Subcutaneous abdominal adipose tissue (tissue), 5 donors: ENCODE results near the gene PLEKHO2.

Experiments
- H3K27ac ChIP-seq: one replicate; pipeline ENCODE4 v1.7.0; 2013; ENCODE audit warnings: low read depth, mild to moderate bottlenecking, inconsistent platforms, low read length, moderate library complexity
- H3K27me3 ChIP-seq, 5 donors: one replicate each; pipeline ENCODE4 v1.7.0; 2013; ENCODE audit warnings: low read length in 5 of 5, inconsistent platforms in 1 of 5; ENCODE audit not compliant: control insufficient read depth in 5 of 5, insufficient read depth in 4 of 5
- H3K36me3 ChIP-seq, 5 donors: one replicate each; pipeline ENCODE4 v1.7.0; 2013; ENCODE audit warnings: low read length in 5 of 5; ENCODE audit not compliant: control insufficient read depth in 5 of 5, insufficient read depth in 5 of 5
- H3K4me1 ChIP-seq, 5 donors: one replicate each; pipeline ENCODE4 v1.7.0; 2013; ENCODE audit warnings: low read length in 5 of 5, mild to moderate bottlenecking in 3 of 5, moderate library complexity in 1 of 5; ENCODE audit not compliant: control insufficient read depth in 5 of 5, insufficient read depth in 5 of 5
- H3K4me3 ChIP-seq, 5 donors: one replicate each; pipeline ENCODE4 v1.7.0; 2013; ENCODE audit warnings: low read length in 5 of 5, low read depth in 1 of 5
- H3K9ac ChIP-seq, 5 donors: one replicate each; pipeline ENCODE4 v1.7.0; 2013; ENCODE audit warnings: low read length in 5 of 5, mild to moderate bottlenecking in 4 of 5, moderate library complexity in 3 of 5
- H3K9me3 ChIP-seq, 5 donors: one replicate each; pipeline ENCODE4 v1.7.0; 2013; ENCODE audit warnings: low read length in 5 of 5; ENCODE audit not compliant: control insufficient read depth in 5 of 5
- donor health status: healthy.
- donor health status: healthy.
- donor health status: healthy.
- donor health status: healthy.
- donor health status: healthy.

PLEKHO2 gene

GRCh38 chr15:64896371-64897069 is 54.8 kb downstream of the PLEKHO2 start:
- H3K36me3 ChIP-seq = no peaks in the 10 kb centered on the region
- no peaks in the 10 kb centered on the region for H3K27me3 ChIP-seq
- H3K27ac ChIP-seq = peak overlapping the region; percentile 93
- H3K9me3 ChIP-seq = peaks cover 4 to 9% (median 7%) of the 10 kb centered on the region in 5 donors
- H3K4me3 ChIP-seq = peak overlapping the region in 2 of 5 donors; percentile 31 to 44
- peak overlapping the region; percentile 31 to 94 (median 58) for H3K9ac ChIP-seq
- peaks cover 25 to 78% (median 71%) of the 10 kb centered on the region in 5 donors for H3K4me1 ChIP-seq

GRCh38 chr15:64897345-64897985 is 55.8 kb downstream of the PLEKHO2 start:
- H3K27ac ChIP-seq = peak overlapping the region; percentile 93
- peaks cover 25 to 69% (median 66%) of the 10 kb centered on the region in 5 donors for H3K4me1 ChIP-seq
- H3K9ac ChIP-seq = peak overlapping the region; percentile 4 to 71 (median 39)

GRCh38 chr15:64898406-64898805 is 56.7 kb downstream of the PLEKHO2 start:
- H3K9ac ChIP-seq = peak overlapping the region; percentile 4 to 84 (median 65)
- H3K4me1 ChIP-seq = peaks cover 25 to 60% (median 59%) of the 10 kb centered on the region in 5 donors
- H3K9me3 ChIP-seq = peaks cover 4 to 11% (median 7%) of the 10 kb centered on the region in 5 donors
- H3K36me3 ChIP-seq = no peaks in the 10 kb centered on the region
- H3K27me3 ChIP-seq = no peaks in the 10 kb centered on the region
- H3K27ac ChIP-seq = peak overlapping the region; percentile 93
- no peak overlapping the region for H3K4me3 ChIP-seq

More at GRCh38 chr15:64897345-64897985, 55.8 kb downstream of the PLEKHO2 start:
- Histone ChIP-seq H3K36me3 (no peaks in the 10 kb centered on the region), H3K4me3 (peak overlapping the region in 1 of 5 donors; percentile 48), H3K27me3 (no peaks in the 10 kb centered on the region), H3K9me3 (peaks cover 4 to 11% (median 7%) of the 10 kb centered on the region in 5 donors)

- H3K9me3 ChIP-seq = peaks cover 4 to 11% (median 7%) of the 10 kb centered on the region in 5 donors
- no peak overlapping the region for H3K4me3 ChIP-seq
- no peaks in the 10 kb centered on the region for H3K27me3 ChIP-seq
- H3K4me1 ChIP-seq = peaks cover 18 to 42% (median 40%) of the 10 kb centered on the region in 5 donors
- no peak overlapping the region for H3K27ac ChIP-seq
- no peaks in the 10 kb centered on the region for H3K36me3 ChIP-seq
- no peak overlapping the region for H3K9ac ChIP-seq
Measured at GRCh38 chr15:64901141-64901540, 59.4 kb downstream of the PLEKHO2 start.

- Histone ChIP-seq H3K27ac (no peak overlapping the region), H3K27me3 (no peaks in the 10 kb centered on the region), H3K4me1 (peaks cover 18 to 34% (median 33%) of the 10 kb centered on the region in 5 donors), H3K4me3 (no peak overlapping the region), H3K9me3 (peaks cover 4 to 11% (median 7%) of the 10 kb centered on the region in 5 donors), H3K9ac (no peak overlapping the region), H3K36me3 (no peaks in the 10 kb centered on the region)
Measured at GRCh38 chr15:64901914-64902313, 60.2 kb downstream of the PLEKHO2 start.

GRCh38 chr15:64902863-64903262 is 61.1 kb downstream of the PLEKHO2 start:
- no peaks in the 10 kb centered on the region for H3K36me3 ChIP-seq
- H3K27ac ChIP-seq = no peak overlapping the region

GRCh38 chr15:64903326-64903950 is 61.7 kb downstream of the PLEKHO2 start:
- H3K36me3 ChIP-seq = no peaks in the 10 kb centered on the region
- H3K4me3 ChIP-seq = no peak overlapping the region
- H3K27ac ChIP-seq = no peak overlapping the region
- H3K27me3 ChIP-seq = no peaks in the 10 kb centered on the region
- H3K9ac ChIP-seq = no peak overlapping the region
- H3K9me3 ChIP-seq = peaks cover 4 to 11% (median 7%) of the 10 kb centered on the region in 5 donors
- H3K4me1 ChIP-seq = peaks cover 6 to 19% (median 18%) of the 10 kb centered on the region in 5 donors

More at GRCh38 chr15:64902863-64903262, 61.1 kb downstream of the PLEKHO2 start:
- no peaks in the 10 kb centered on the region for H3K27me3 ChIP-seq
- H3K4me3 ChIP-seq = no peak overlapping the region
- peaks cover 4 to 11% (median 7%) of the 10 kb centered on the region in 5 donors for H3K9me3 ChIP-seq
- H3K4me1 ChIP-seq = peaks cover 10 to 25% (median 23%) of the 10 kb centered on the region in 5 donors
- H3K9ac ChIP-seq = no peak overlapping the region

- H3K4me3 ChIP-seq = no peak overlapping the region
- H3K27ac ChIP-seq = no peak overlapping the region
- H3K9ac ChIP-seq = no peak overlapping the region
- peaks cover 4 to 11% (median 7%) of the 10 kb centered on the region in 5 donors for H3K9me3 ChIP-seq
- peaks cover 5 to 13% (median 11%) of the 10 kb centered on the region in 5 donors for H3K4me1 ChIP-seq
- H3K27me3 ChIP-seq = no peaks in the 10 kb centered on the region
- H3K36me3 ChIP-seq = no peaks in the 10 kb centered on the region
Measured at GRCh38 chr15:64904189-64904588, 62.5 kb downstream of the PLEKHO2 start.

GRCh38 chr15:64905119-64905831 is 63.6 kb downstream of the PLEKHO2 start:
- Histone ChIP-seq H3K36me3 (no peaks in the 10 kb centered on the region), H3K27ac (peak overlapping the region; percentile 59), H3K27me3 (no peaks in the 10 kb centered on the region), H3K9me3 (peaks cover 4 to 11% (median 7%) of the 10 kb centered on the region in 5 donors), H3K9ac (peak overlapping the region in 4 of 5 donors; percentile 2 to 65 (median 13)), H3K4me3 (peak overlapping the region; percentile 61 to 76 (median 67)), H3K4me1 (peaks cover 3 to 10% (median 8%) of the 10 kb centered on the region in 5 donors)
